Activated CD4-positive, alpha-beta memory T cell treated with anti-CD3 and anti-CD28 coated beads for 36 hours (primary cell): Measurements from ENCODE around the gene PAX2. TPM values are rescaled to one million over a fixed set of nuclear protein-coding genes. Genes with fewer than 3 reads are reported as not detected.
A peak's percentile ranks its signal among the peaks of the same experiment; 100 is the strongest.

Experiments used
- CTCF ChIA-PET: fragments of 350-600 bp; sonication (Branson Sonifier 250); formaldehyde crosslinking; loops from one replicate; lab custom pipeline; 2021; ENCODE audit warnings: antibody characterized with exemption, inconsistent platforms; lab: Charles Lee
- POLR2A ChIA-PET: fragments of 350-600 bp; sonication (Branson Sonifier 250); formaldehyde crosslinking; loops from one replicate; lab custom pipeline; 2021; ENCODE audit warnings: antibody characterized with exemption; lab: Charles Lee
- DNase-seq: peaks from one replicate; pipeline ENCODE4 v3.0.0-alpha.2; 2020
- H3K27ac Mint-ChIP-seq: one replicate; pipeline ENCODE4 v1.8.0; 2021; ENCODE audit warnings: mixed read lengths
- H3K27me3 Mint-ChIP-seq: one replicate; pipeline ENCODE4 v1.8.0; 2021; ENCODE audit warnings: mixed read lengths
- H3K36me3 Mint-ChIP-seq: one replicate; pipeline ENCODE4 v1.8.0; 2021; ENCODE audit warnings: mixed read lengths
- H3K4me1 Mint-ChIP-seq: one replicate; pipeline ENCODE4 v1.8.0; 2021; ENCODE audit warnings: low read depth, mixed read lengths
- H3K4me3 Mint-ChIP-seq: one replicate; pipeline ENCODE4 v1.8.0; 2021; ENCODE audit warnings: mild to moderate bottlenecking, mixed read lengths
- H3K9me3 Mint-ChIP-seq: one replicate; pipeline ENCODE4 v1.8.0; 2021; ENCODE audit warnings: mixed read lengths
- intact Hi-C: fragments of 100-400 bp; cut with micrococcal nuclease; formaldehyde crosslinking; loops from one replicate; pipeline ENCODE4 v1.15.1; 2023
- total RNA-seq, 2 experiments: library from RNA; stranded (reverse); gene quantifications; one replicate each; pipeline ENCODE4 v1.2.3, GENCODE V29; 2021

The PAX2 gene
- total RNA-seq, 2 experiments from 2014 or later = not detected

- ChIA-PET POLR2A (no interaction called here), CTCF (no interaction called here)
- DNase-seq = no peak
- Mint-ChIP-seq H3K36me3 (no peaks in the 10 kb centered on the region), H3K4me1 (peaks cover 2% of the 10 kb centered on the region), H3K27me3 (peaks cover 51% of the 10 kb centered on the region), H3K9me3 (no peaks in the 10 kb centered on the region), H3K27ac (no peak overlapping the region), H3K4me3 (no peak overlapping the region)
- intact Hi-C loops = no loop called here
These were observed 118.1 kb downstream of the PAX2 start for GRCh38 chr10:100863433-100863832.

DNA sequence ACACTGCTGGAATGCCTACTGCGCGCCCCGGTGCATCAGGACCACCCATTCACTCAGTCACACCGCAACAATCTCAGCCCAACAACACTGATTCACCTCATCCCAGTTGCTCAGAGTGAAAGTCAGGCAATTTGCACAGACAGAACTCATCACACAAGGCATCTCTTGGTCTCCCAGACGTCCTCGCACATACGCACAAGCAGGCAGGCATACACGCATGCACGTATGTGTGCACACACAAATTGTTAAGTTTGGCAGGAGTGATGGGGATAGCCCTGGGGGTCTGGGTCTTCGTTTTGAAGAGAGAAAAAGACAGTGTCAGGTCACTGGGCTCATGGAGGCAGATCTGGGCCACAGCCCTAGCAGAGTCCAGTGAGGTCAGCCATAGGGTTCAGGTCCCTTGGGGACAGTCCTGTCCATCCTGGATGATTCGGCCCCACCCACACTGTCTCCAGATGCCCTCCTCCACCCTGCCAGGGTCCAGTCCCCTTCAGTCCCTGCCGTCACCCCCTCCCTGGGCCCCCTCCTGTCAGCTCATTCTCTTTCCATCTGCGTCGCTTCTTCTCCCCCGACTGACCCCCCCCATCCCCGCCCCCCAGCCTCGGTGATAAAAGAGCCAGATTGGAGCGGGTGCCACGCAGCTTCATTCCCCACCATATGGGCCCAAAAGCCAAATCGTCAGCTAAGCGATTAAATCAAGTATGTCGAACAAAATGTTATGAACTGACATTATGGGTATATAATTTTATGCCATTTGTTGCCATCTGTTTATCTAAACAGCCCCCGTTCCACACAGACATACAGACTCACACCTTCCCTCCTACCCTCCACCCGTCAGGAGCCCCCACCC is 118.9 kb downstream of the PAX2 start:
- intact Hi-C loops = no loop called here
- POLR2A ChIA-PET = no interaction called here
- H3K27me3 Mint-ChIP-seq = peaks cover 48% of the 10 kb centered on the region
- H3K9me3 Mint-ChIP-seq = no peaks in the 10 kb centered on the region
- no peak overlapping the region for H3K27ac Mint-ChIP-seq
- H3K36me3 Mint-ChIP-seq = no peaks in the 10 kb centered on the region
- H3K4me1 Mint-ChIP-seq = peaks cover 2% of the 10 kb centered on the region
- CTCF ChIA-PET = no interaction called here
- no peak overlapping the region for H3K4me3 Mint-ChIP-seq
- DNase-seq = no peak

DNA sequence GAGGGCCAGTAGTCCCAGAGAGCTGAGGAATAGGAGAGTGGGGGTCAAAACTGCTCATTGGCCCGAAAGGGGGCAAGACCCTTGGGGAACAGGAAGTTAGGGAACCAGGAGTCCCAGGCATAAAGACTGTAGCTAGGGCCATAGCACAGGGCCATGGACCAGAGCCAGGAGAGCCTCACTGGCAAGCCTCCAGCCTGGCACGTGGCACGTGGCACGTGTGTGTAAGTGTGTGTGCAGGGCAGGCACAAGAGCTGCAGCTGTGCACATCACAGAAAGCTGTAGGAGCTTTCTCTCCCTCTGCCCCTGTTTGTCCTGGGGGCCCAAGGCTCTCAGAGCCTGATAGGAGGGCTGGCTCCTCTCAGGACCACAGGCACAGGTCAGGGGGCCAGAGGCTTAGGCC is 119.6 kb downstream of the PAX2 start:
- ChIA-PET CTCF (no interaction called here), POLR2A (no interaction called here)
- peaks cover 2% of the 10 kb centered on the region for H3K4me1 Mint-ChIP-seq
- no peak for DNase-seq
- H3K9me3 Mint-ChIP-seq = no peaks in the 10 kb centered on the region
- H3K27ac Mint-ChIP-seq = no peak overlapping the region
- H3K4me3 Mint-ChIP-seq = no peak overlapping the region
- H3K27me3 Mint-ChIP-seq = peaks cover 47% of the 10 kb centered on the region
- intact Hi-C loops = no loop called here
- H3K36me3 Mint-ChIP-seq = no peaks in the 10 kb centered on the region

- DNase-seq = no peak
- H3K36me3 Mint-ChIP-seq = no peaks in the 10 kb centered on the region
- H3K27me3 Mint-ChIP-seq = peaks cover 43% of the 10 kb centered on the region
- H3K9me3 Mint-ChIP-seq = no peaks in the 10 kb centered on the region
- H3K4me3 Mint-ChIP-seq = no peak overlapping the region
- H3K4me1 Mint-ChIP-seq = peaks cover 2% of the 10 kb centered on the region
- H3K27ac Mint-ChIP-seq = no peak overlapping the region
- ChIA-PET POLR2A (no interaction called here), CTCF (interaction anchor here (0.6 to 1.4 kb wide), 2 partner anchors 304 to 390 kb away, joined by 3 to 4 read pairs; no protein-coding TSS in a partner anchor)
- intact Hi-C loops = no loop called here
These were observed 120.6 kb downstream of the PAX2 start for GRCh38 chr10:100866010-100866409.

DNA sequence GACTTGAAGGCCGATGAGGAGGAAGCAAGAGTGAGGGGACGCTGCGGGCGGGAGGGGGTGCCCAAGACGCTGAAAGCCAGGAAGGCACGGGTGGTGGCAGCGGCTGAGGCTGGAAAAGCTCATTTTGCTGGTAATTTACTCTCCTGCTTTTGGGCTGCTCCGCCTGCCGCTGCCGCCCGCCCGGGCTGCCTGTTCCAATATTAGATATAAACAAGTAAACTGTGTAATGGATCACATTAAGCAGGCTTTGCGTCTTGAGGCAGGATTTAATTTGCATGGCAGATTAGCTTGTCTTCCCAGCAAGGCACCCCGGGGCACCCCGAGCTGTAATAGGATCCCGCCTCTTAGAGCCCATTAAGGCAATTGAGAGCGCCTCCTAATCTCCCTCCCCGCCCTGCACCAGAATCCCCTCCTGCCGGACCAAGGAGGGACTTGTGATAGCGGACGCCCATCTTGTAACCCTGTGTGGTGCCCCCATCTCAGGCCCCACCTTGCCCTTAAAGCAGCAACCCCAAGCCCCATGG is 121.3 kb downstream of the PAX2 start:
- H3K9me3 Mint-ChIP-seq = no peaks in the 10 kb centered on the region
- no peaks in the 10 kb centered on the region for H3K36me3 Mint-ChIP-seq
- H3K4me1 Mint-ChIP-seq = peaks cover 2% of the 10 kb centered on the region
- CTCF ChIA-PET = interaction anchor here (0.6 to 1.4 kb wide), 2 partner anchors 304 to 390 kb away, joined by 3 to 4 read pairs; no protein-coding TSS in a partner anchor
- no peak overlapping the region for H3K27ac Mint-ChIP-seq
- peaks cover 39% of the 10 kb centered on the region for H3K27me3 Mint-ChIP-seq
- POLR2A ChIA-PET = no interaction called here
- intact Hi-C loops = no loop called here
- no peak for DNase-seq
- no peak overlapping the region for H3K4me3 Mint-ChIP-seq

- POLR2A ChIA-PET = no interaction called here
- Mint-ChIP-seq H3K9me3 (no peaks in the 10 kb centered on the region), H3K4me3 (no peak overlapping the region), H3K27ac (no peak overlapping the region), H3K27me3 (peaks cover 34% of the 10 kb centered on the region), H3K4me1 (peaks cover 2% of the 10 kb centered on the region), H3K36me3 (no peaks in the 10 kb centered on the region)
- intact Hi-C loops = no loop called here
- DNase-seq = no peak
- CTCF ChIA-PET = interaction anchor here (0.5 to 1.4 kb wide), 3 partner anchors 195 to 349 kb away, joined by 3 to 6 read pairs (median 3); no protein-coding TSS in a partner anchor
These were observed 122.0 kb downstream of the PAX2 start for GRCh38 chr10:100867261-100867963.

- H3K4me3 Mint-ChIP-seq = no peak overlapping the region
- H3K27ac Mint-ChIP-seq = no peak overlapping the region
- H3K27me3 Mint-ChIP-seq = peaks cover 28% of the 10 kb centered on the region
- no peaks in the 10 kb centered on the region for H3K9me3 Mint-ChIP-seq
- POLR2A ChIA-PET = no interaction called here
- CTCF ChIA-PET = interaction anchor here (1.7 kb wide), 1 partner anchor 20 kb away, joined by 5 read pairs; no protein-coding TSS in a partner anchor
- DNase-seq = no peak
- peaks cover 2% of the 10 kb centered on the region for H3K4me1 Mint-ChIP-seq
- H3K36me3 Mint-ChIP-seq = no peaks in the 10 kb centered on the region
- intact Hi-C loops = no loop called here
These were observed 123.0 kb downstream of the PAX2 start for GRCh38 chr10:100868382-100868781.

GRCh38 chr10:100869399-100869798 is 124.0 kb downstream of the PAX2 start:
- CTCF ChIA-PET = interaction anchor here (0.6 to 1.7 kb wide), 2 partner anchors 19 to 96 kb away, joined by 3 to 5 read pairs; no protein-coding TSS in a partner anchor
- no peak overlapping the region for H3K4me3 Mint-ChIP-seq
- POLR2A ChIA-PET = no interaction called here
- no peak overlapping the region for H3K27ac Mint-ChIP-seq
- peaks cover 2% of the 10 kb centered on the region for H3K4me1 Mint-ChIP-seq
- no peaks in the 10 kb centered on the region for H3K36me3 Mint-ChIP-seq
- intact Hi-C loops = no loop called here
- no peaks in the 10 kb centered on the region for H3K9me3 Mint-ChIP-seq
- DNase-seq = no peak
- H3K27me3 Mint-ChIP-seq = peaks cover 25% of the 10 kb centered on the region

GRCh38 chr10:100872034-100872791 is 126.8 kb downstream of the PAX2 start:
- ChIA-PET CTCF (interaction anchor here (0.7 to 5.1 kb wide), 19 partner anchors 13 to 310 kb away, joined by 3 to 40 read pairs (median 4); partner anchors contain the start of gene PAX2), POLR2A (no interaction called here)
- no peaks in the 10 kb centered on the region for H3K36me3 Mint-ChIP-seq
- H3K27ac Mint-ChIP-seq = no peak overlapping the region
- H3K27me3 Mint-ChIP-seq = peaks cover 16% of the 10 kb centered on the region
- peak; percentile 82 for DNase-seq
- intact Hi-C loops = loop anchor here (2.0 to 5.0 kb wide), 4 partner anchors 45 to 309 kb away; no protein-coding TSS in a partner anchor
- no peaks in the 10 kb centered on the region for H3K4me1 Mint-ChIP-seq
- no peak overlapping the region for H3K4me3 Mint-ChIP-seq
- no peaks in the 10 kb centered on the region for H3K9me3 Mint-ChIP-seq

- no peaks in the 10 kb centered on the region for H3K9me3 Mint-ChIP-seq
- CTCF ChIA-PET = interaction anchor here (0.6 to 5.1 kb wide), 11 partner anchors 14 to 311 kb away, joined by 3 to 40 read pairs (median 4); partner anchors contain the start of gene PAX2
- no peaks in the 10 kb centered on the region for H3K4me1 Mint-ChIP-seq
- no peaks in the 10 kb centered on the region for H3K36me3 Mint-ChIP-seq
- H3K27ac Mint-ChIP-seq = no peak overlapping the region
- no peak overlapping the region for H3K4me3 Mint-ChIP-seq
- POLR2A ChIA-PET = no interaction called here
- DNase-seq = no peak
- intact Hi-C loops = loop anchor here (2.0 to 5.0 kb wide), 4 partner anchors 46 to 310 kb away; no protein-coding TSS in a partner anchor
- peaks cover 17% of the 10 kb centered on the region for H3K27me3 Mint-ChIP-seq
These were observed 127.9 kb downstream of the PAX2 start for GRCh38 chr10:100873146-100873826.

DNA sequence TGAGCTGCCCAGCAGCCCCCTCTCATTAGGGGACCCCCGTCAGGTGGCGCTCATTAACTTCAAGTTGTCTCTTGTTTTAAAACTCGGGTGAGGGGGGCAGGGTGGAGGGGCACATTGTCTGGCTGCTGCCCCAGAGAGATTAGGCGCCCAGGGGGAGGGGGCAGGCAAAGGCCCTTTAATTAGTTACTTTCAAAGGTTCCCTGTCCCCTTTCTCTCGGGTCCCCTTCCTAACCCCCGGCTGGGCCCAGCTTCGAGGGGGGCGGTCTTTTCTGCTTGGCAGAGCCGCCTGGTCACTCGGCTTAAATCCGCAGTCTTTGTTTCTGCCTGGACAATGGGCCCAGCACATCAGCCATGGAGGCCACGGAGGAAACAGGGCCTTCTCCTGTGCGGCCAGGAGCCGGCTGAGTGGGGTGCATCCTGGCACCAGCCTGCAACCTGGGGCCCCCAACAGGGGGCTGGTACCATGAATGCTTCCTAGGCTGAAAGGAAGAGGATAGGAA is 128.5 kb downstream of the PAX2 start:
- ChIA-PET CTCF (interaction anchor here (0.6 to 5.1 kb wide), 5 partner anchors 15 to 312 kb away, joined by 3 to 40 read pairs (median 3); partner anchors contain the start of gene PAX2), POLR2A (no interaction called here)
- H3K4me1 Mint-ChIP-seq = no peaks in the 10 kb centered on the region

More for the DNA sequence above, 128.5 kb downstream of the PAX2 start:
- peaks cover 12% of the 10 kb centered on the region for H3K27me3 Mint-ChIP-seq
- no peak overlapping the region for H3K27ac Mint-ChIP-seq
- intact Hi-C loops = loop anchor here (2.0 to 5.0 kb wide), 4 partner anchors 47 to 311 kb away; no protein-coding TSS in a partner anchor
- H3K4me3 Mint-ChIP-seq = no peak overlapping the region
- H3K36me3 Mint-ChIP-seq = no peaks in the 10 kb centered on the region
- H3K9me3 Mint-ChIP-seq = no peaks in the 10 kb centered on the region
- no peak for DNase-seq
